HFF-Myc (cell line): ENCODE results near the gene MCRIP2.

ENCODE experiments used
- DNase-seq: peaks from one replicate; pipeline ENCODE4 v3.0.0-alpha.2; 2011; ENCODE audit warnings: low read depth; ENCODE audit errors: extremely low read depth
- H3K4me3 ChIP-seq: replicated peaks from 2 replicates; pipeline ENCODE4 v1.5.1; 2011; ENCODE audit warnings: low read depth, mild to moderate bottlenecking, control low read depth, low read length
- CTCF ChIP-seq: IDR thresholded peaks from 2 replicates; pipeline ENCODE4 v1.5.1; 2012; ENCODE audit warnings: mild to moderate bottlenecking, low read depth, low read length, control low read depth; ENCODE audit errors: missing control alignments

MCRIP2 gene

GRCh38 chr16:633336-634050 lies 8.1 kb upstream of the MCRIP2 start:
- no peak overlapping the region for H3K4me3 ChIP-seq
- DNase-seq: no peak
- no peak for TF ChIP-seq CTCF

GRCh38 chr16:634051-634670 lies 7.5 kb upstream of the MCRIP2 start:
- no peak for TF ChIP-seq CTCF
- no peak for DNase-seq
- H3K4me3 ChIP-seq: no peak overlapping the region

GRCh38 chr16:634996-635395 lies 6.6 kb upstream of the MCRIP2 start:
- no peak for TF ChIP-seq CTCF
- DNase-seq: no peak
- peak overlapping the region; percentile 87 for H3K4me3 ChIP-seq

GRCh38 chr16:635573-636205 lies 5.9 kb upstream of the MCRIP2 start:
- TF ChIP-seq CTCF: no peak
- DNase-seq: no peak
- H3K4me3 ChIP-seq: peak overlapping the region; percentile 87

- H3K4me3 ChIP-seq: peak within 1 kb of the TSS; percentile 87
- DNase-seq: no peak
- TF ChIP-seq CTCF: no peak
These were observed 5.2 kb upstream of the MCRIP2 start, which contains the start of gene METTL26 for GRCh38 chr16:636206-637080. Gene METTL26, minus strand, starts transcription at chr16:636305. Its CDS starts 15 bp downstream, at chr16:636290.

- no peak for DNase-seq
- no peak for TF ChIP-seq CTCF
- peak overlapping the region; percentile 87 for H3K4me3 ChIP-seq
These were observed 4.3 kb upstream of the MCRIP2 start for GRCh38 chr16:637081-638018.
